Psoas muscle (tissue), 8 donors: ENCODE results near the gene MEX3A. TPM values are rescaled to one million over a fixed set of nuclear protein-coding genes. Genes with fewer than 3 reads are reported as not detected.

Experiments
- ATAC-seq, 4 donors: fragments of 200-7000 bp; cut with Tn5 transposase; one replicate each; pipeline ENCODE4 v1.9.1; 2020; ENCODE audit warnings: moderate library complexity in 3 of 4, mild to moderate bottlenecking in 2 of 4
- DNase-seq, 2 donors: peaks; one replicate each; pipeline ENCODE4 v3.0.0-alpha.2; 2020
- H3K27ac ChIP-seq: fragments of 200-600 bp; one replicate; pipeline ENCODE4 v1.8.0; 2022
- H3K27me3 ChIP-seq, 3 donors: fragments of 200-600 bp in 1 of 3; one replicate each; pipeline versions ENCODE4 v1.6.1 to v1.8.0; 2013 to 2022; ENCODE audit warnings: low read length in 2 of 3, mild to moderate bottlenecking in 2 of 3, moderate library complexity in 1 of 3; ENCODE audit not compliant: insufficient read depth in 3 of 3
- H3K36me3 ChIP-seq, 2 donors: fragments of 200-600 bp in 1 of 2; one replicate each; pipeline versions ENCODE4 v1.6.1 to v1.8.0; 2013 to 2022; ENCODE audit warnings: low read depth in 1 of 2, mild to moderate bottlenecking in 1 of 2, moderate library complexity in 1 of 2; ENCODE audit not compliant: insufficient read depth in 1 of 2
- H3K4me1 ChIP-seq: fragments of 200-600 bp; one replicate; pipeline ENCODE4 v1.8.0; 2022
- H3K4me3 ChIP-seq: fragments of 200-600 bp; one replicate; pipeline ENCODE4 v1.8.0; 2022; ENCODE audit warnings: mild to moderate bottlenecking
- H3K9me3 ChIP-seq: fragments of 200-600 bp; one replicate; pipeline ENCODE4 v1.8.0; 2022
- CTCF ChIP-seq: fragments of 200-600 bp; IDR thresholded peaks from one replicate; pipeline ENCODE4 v1.8.0; 2022; ENCODE audit warnings: antibody characterized with exemption
- WGBS, 3 donors: extraction: QIAGEN DNeasy Blood & Tissue Kit; methylation state at CpG; one replicate each; pipeline versions ENCODE4 v1.1.6 to v1.1.7; 2013; 5-methylcytosine and 5-hydroxymethylcytosine counted together
- intact Hi-C, 2 donors: fragments of 100-400 bp; cut with DNase I; formaldehyde crosslinking; loops; one replicate each; pipeline versions ENCODE4 v1.11.0 to v1.14.2; 2022
- long read RNA-seq, 2 donors: library from polyadenylated mRNA; unstranded; transcript quantifications; one replicate each; pipeline ENCODE4 v2.0.0, GENCODE V29; 2021
- polyA plus RNA-seq, 3 donors: library from polyadenylated mRNA; stranded (reverse); fragments of 200-250 nt; gene quantifications; one replicate each; pipeline ENCODE4 v1.2.3, GENCODE V29; 2013
- total RNA-seq, 4 donors: library from RNA; stranded (reverse); fragmentation: NEBNext Ultra II Directional in 2 of 4; extraction: Animal tissue kit (Norgen Biotek cat#: 25700) in 2 of 4; gene quantifications; one replicate each; pipeline versions ENCODE4 v1.2.1 to v1.2.4, GENCODE V29; 2021 to 2023
- donor health status: healthy with polysubstance abuse.
- donor health status: DM: no; HTN: no; CAD: no; lungs with moderate emphysema.
- donor health status: Bipolar disorder and iron deficiency.
- donor health status: healthy.
- donor health status: DM: yes; HTN: yes; CAD: no.
- donor health status: DM: no; HTN: no; CAD: no.
- donor health status: DM: no; HTN: no; CAD: no.
- donor health status: DM: yes; HTN: yes; CAD: no.

Gene MEX3A, protein sequence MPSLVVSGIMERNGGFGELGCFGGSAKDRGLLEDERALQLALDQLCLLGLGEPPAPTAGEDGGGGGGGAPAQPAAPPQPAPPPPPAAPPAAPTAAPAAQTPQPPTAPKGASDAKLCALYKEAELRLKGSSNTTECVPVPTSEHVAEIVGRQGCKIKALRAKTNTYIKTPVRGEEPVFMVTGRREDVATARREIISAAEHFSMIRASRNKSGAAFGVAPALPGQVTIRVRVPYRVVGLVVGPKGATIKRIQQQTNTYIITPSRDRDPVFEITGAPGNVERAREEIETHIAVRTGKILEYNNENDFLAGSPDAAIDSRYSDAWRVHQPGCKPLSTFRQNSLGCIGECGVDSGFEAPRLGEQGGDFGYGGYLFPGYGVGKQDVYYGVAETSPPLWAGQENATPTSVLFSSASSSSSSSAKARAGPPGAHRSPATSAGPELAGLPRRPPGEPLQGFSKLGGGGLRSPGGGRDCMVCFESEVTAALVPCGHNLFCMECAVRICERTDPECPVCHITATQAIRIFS
- total RNA-seq = under 1 TPM; 0.06 to 0.28 (median 0.11) TPM
- polyA plus RNA-seq = under 1 TPM; 0.07 to 0.42 (median 0.22) TPM
- long read RNA-seq, donor 1 = 0 reads
- long read RNA-seq, donor 2 = 0 reads

DNA sequence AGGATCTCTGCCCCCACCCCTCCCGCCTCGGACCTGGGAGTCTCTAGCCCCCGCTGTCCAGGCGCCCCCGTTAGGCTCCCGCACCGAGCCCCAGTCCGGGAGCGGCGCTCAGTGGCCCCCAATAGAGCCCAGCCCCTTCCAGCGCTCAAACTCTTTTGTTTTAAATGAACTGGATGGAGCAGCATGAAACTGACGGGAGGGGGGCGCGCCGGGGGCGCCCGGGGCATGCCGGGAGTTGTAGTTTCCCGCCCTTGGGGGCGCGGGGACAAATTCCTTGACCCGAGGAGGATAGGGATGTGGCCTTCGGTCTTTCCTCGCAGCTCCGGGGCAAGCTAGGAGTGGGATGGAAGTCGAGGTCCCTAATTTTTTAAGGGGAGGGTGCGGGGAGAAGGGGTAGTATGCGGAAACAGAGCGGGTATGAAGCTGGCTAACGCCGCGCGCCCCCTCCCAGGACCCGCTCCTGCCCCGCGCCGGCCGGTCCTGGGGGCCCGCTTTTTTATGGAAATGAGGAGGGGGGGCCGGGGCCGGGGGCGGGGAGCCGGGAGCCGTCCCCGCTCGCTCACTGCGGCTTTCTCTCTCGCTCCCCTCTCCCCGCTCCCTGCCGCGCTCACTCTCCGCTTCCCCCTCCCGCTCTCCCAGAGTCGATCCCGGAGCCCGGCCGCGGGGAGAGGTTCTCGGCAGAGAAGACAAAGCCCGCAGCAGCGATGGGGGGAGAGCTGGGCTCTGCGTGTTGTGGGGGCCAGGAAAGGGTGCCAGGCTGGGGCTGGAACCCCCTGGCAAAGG is at the start of gene MEX3A:
TSS of gene MEX3A (minus strand) at position 157 of the 783 bp plus-strand sequence. CDS start 467 bp downstream, outside the sequence.
- Histone ChIP-seq H3K4me3 (peak within 1 kb of the TSS; percentile 89), H3K27me3 (no peaks in the 10 kb centered on the region), H3K27ac (no peak within 1 kb of the TSS), H3K36me3 (no peaks in the 10 kb centered on the region), H3K9me3 (no peaks in the 10 kb centered on the region), H3K4me1 (peaks cover 3% of the 10 kb centered on the region)
- ATAC-seq (peak; percentile 83 to 92 (median 84)), DNase-seq (peak; percentile 80 to 83)
- intact Hi-C loops = no loop called here
- 0 to 1% (median 1%) methylated on average over 42 to 61 of the region's 62 CpGs for WGBS, 3 donors
- TF ChIP-seq CTCF = no peak

DNA sequence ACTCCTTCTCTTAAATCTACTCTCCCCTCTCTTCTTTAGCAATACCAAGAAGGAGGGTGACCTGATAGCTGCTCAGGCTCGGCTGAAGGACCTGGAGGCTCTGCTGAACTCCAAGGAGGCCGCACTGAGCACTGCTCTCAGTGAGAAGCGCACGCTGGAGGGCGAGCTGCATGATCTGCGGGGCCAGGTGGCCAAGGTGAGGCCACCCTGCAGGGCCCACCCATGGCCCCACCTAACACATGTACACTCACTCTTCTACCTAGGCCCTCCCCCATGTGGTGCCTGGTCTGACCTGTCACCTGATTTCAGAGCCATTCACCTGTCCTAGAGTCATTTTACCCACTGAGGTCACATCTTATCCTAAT is 48.3 kb upstream of the MEX3A start:
- TF ChIP-seq CTCF = no peak
- Histone ChIP-seq H3K9me3 (no peaks in the 10 kb centered on the region), H3K4me3 (peak overlapping the region; percentile 45), H3K4me1 (peaks cover 50% of the 10 kb centered on the region), H3K36me3 (peaks cover 15 to 53% of the 10 kb centered on the region in 2 donors), H3K27ac (peak overlapping the region; percentile 99), H3K27me3 (no peaks in the 10 kb centered on the region)
- intact Hi-C loops = loop anchor here (1.0 to 2.0 kb wide), 2 partner anchors 34 kb away; no protein-coding TSS in a partner anchor
- WGBS, 3 donors = 76 to 85% (median 84%) methylated on average over 6 of the region's 6 CpGs
- peak in 2 of 4 donors; percentile 1 to 5 for ATAC-seq
- no peak for DNase-seq

- Histone ChIP-seq H3K27ac (peak overlapping the region; percentile 99), H3K4me1 (peaks cover 57% of the 10 kb centered on the region), H3K27me3 (no peaks in the 10 kb centered on the region), H3K9me3 (no peaks in the 10 kb centered on the region), H3K4me3 (peak overlapping the region; percentile 45), H3K36me3 (peaks cover 13 to 46% of the 10 kb centered on the region in 2 donors)
- 24 to 37% (median 25%) methylated on average over 7 of the region's 7 CpGs for WGBS, 3 donors
- peak; percentile 77 to 81 (median 80) for ATAC-seq
- peak; percentile 89 to 93 for DNase-seq
- intact Hi-C loops = loop anchor here (1.0 to 10.0 kb wide), 3 partner anchors 33 to 375 kb away; partner anchors contain the start of gene MEF2D (in 1 of the 2)
- TF ChIP-seq CTCF = peak; percentile 98
Observed at GRCh38 chr1:156129687-156130577, 47.7 kb upstream of the MEX3A start.
